22Rv1 (cell line): ENCODE data around the gene MAGIX.

Experiments
- H3K27ac ChIP-seq: fragments of 450-650 bp; 2 replicates; pipeline ENCODE4 v1.5.1; 2017
- CTCF ChIP-seq: fragments of 450-650 bp; IDR thresholded peaks from 2 replicates; pipeline ENCODE4 v1.5.1; 2017; ENCODE audit warnings: mild to moderate bottlenecking
- ZFX ChIP-seq: fragments of 450-650 bp; IDR thresholded peaks from 2 replicates; pipeline ENCODE4 v1.6.1; 2017; ENCODE audit warnings: antibody characterized with exemption, borderline replicate concordance

MAGIX gene

GRCh38 chrX:49188468-49189076 lies 26.0 kb downstream of the MAGIX start:
- TF ChIP-seq ZFX (no peak), CTCF (no peak)
- no peak overlapping the region for H3K27ac ChIP-seq

- TF ChIP-seq CTCF (no peak), ZFX (no peak)
- peak overlapping the region; percentile 83 for H3K27ac ChIP-seq
Measured at GRCh38 chrX:49189606-49190005, 27.0 kb downstream of the MAGIX start.

- H3K27ac ChIP-seq, result peak overlapping the region; percentile 83
- TF ChIP-seq ZFX, result no peak
Measured at GRCh38 chrX:49190821-49191573, 28.4 kb downstream of the MAGIX start.

- H3K27ac ChIP-seq, result peak overlapping the region; percentile 83
- TF ChIP-seq ZFX (no peak), CTCF (no peak)
Measured at GRCh38 chrX:49191574-49192011, 29.0 kb downstream of the MAGIX start.

- H3K27ac ChIP-seq, result peak overlapping the region; percentile 83
Measured at GRCh38 chrX:49192722-49193328, 30.3 kb downstream of the MAGIX start.

GRCh38 chrX:49193542-49193964 lies 31.0 kb downstream of the MAGIX start:
- TF ChIP-seq ZFX (no peak), CTCF (no peak)
- H3K27ac ChIP-seq, result no peak overlapping the region

More at GRCh38 chrX:49192722-49193328, 30.3 kb downstream of the MAGIX start:
- TF ChIP-seq ZFX (no peak), CTCF (peak; percentile 79)

GRCh38 chrX:49197543-49198087 lies 35.1 kb downstream of the MAGIX start:
- TF ChIP-seq CTCF (no peak), ZFX (no peak)
- no peak overlapping the region for H3K27ac ChIP-seq
